Stimulated activated CD4-positive, alpha-beta T cell treated with anti-CD3 and anti-CD28 coated beads, TNF-alpha, amount 100 ng/mL, for 1 hour (primary cell): ENCODE data around the gene AKAP13.
A peak's percentile ranks its signal among the peaks of the same experiment; 100 is the strongest.
"Not testable (repeated sequence)": the region's sequence is repeated elsewhere in the genome, so short reads cannot be mapped to it uniquely, and the experiment has no call there.

ENCODE experiments used
- DNase-seq, 3 donors: peaks; one replicate each; pipeline ENCODE4 v3.0.0-alpha.2; 2020; ENCODE audit warnings: low read depth in 3 of 3, low spot score in 1 of 3

The AKAP13 gene

DNA sequence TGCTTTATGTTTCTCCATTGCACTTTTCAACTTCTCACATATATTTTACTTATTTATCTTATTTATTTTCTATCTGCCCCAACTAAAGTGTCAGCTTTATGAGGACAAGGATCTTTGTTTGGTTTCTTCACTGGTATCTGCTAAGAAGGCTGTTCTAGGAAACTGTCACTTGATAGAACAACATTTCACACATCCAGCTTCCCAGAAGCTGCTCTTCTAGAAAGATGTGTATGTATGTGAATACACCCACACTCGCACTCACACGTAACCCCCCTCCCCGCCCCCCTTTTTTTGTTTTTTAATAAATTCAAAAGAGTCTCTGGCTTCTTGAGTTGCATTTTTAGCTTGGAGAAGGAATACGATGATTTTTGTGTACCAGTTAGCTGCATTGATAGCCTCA is 143.1 kb downstream of the AKAP13 start:
- no peak for DNase-seq

DNA sequence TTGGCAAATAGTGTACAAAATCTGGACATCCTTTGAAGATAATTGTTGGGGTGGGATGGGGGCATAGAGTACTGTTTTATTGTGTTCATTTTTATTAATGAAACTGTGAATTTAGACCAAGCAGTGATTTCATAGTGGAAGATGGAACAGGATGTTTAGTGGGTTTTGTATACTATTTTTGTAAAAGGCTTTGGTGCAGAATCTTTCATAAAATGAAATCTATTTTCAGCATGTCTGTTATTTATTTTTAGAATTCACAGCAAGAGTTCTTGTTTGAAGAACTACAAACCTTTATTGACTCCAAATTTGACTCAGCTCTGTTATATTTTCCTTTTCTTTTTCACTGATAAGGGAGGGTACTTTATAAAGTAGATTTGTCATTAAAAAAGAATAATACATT is 145.4 kb downstream of the AKAP13 start:
- no peak for DNase-seq

DNA sequence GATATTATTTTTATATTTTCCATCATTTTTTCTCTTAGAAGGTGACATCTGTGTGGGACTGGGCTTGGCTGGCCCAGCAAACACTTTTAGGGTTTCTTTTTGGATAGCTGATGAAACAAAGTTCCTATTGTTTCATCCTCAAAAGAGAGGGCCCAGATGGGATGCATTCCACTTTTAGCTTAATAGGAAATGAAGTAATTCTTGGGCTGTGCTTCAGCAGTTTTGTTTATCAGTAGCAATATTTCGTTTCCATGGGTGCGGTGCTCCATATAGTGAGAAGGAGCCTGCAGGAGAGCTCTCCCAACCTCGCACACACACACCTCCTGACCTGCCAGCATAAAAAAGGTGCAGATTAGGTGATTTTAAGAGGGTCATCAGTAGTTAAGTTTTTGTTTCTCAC is 147.5 kb downstream of the AKAP13 start:
- DNase-seq: no peak

DNA sequence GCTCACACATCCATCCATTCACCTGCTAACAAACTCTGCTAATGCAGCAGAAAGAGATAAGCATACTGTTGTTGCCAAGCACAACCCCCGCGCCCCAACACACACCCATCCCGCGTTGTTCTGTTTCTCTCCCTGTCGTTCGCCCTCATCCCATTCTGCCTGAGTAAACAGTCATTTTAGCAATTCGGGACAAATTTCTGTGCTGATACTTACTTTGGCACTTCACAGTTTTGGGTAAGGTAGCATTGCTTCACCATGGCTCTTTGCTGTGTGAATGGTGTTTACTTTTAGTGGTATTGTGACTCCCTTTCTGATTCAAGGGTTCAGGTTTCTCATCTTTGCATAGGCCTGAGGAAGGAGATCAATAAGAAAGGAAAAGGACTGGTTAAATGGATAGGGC is 149.7 kb downstream of the AKAP13 start:
- no peak for DNase-seq

DNA sequence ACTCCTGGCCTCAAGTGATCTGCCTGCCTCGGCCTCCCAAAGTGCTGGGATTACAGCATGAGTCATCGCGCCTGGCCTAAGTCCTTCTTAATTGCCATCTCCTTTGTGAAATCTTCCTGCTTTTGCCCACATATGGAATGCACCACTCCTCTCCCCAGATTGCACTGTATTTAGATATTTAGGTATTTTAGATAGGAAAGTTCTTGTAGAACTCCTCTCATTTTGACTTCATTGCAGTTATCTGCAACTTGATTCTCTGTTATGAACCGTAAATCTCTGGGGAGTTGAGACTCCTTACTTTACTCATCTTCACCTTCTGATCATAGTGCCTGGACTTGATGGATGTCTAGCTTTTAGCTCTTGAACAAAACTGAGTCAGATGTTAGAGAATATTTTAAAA is 150.7 kb downstream of the AKAP13 start:
- DNase-seq: no peak

DNA sequence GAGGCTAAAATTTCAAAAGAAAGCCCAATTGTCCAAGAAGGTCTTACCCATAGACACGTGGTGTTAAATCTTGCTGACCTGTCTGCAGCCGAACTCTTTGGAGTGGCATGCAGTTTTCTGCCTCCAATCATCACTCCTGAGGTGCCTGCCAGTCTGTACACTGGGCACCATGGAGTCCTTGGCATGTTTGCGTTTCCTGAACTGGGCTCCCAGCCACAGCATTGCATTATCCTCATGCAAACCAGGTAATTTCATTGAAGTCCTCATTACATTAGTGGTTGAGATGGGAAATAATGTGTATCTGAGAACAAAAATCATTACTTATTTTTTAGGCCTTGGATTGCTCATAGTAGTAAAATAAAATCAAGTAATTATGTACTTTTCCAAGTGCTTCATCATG is 152.3 kb downstream of the AKAP13 start:
- no peak for DNase-seq

DNA sequence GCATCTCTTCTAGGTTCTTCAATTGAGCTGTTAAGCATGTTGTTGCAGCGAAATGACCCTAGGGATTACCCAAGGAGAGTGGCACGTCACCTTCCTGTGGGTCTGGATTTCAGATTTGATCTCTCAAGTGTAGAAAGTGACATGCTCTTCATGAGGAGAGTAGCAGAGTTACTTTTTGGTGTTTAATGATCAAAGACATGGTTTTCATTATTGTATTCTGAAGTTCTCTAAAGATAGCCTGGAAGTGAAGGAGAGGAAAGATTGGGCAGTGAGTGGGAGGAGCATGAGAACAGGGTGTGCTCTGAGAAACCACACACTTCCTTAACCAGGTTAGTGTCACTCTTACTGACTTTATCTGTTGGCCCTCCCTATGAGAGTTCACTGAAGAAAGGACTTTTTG is 153.6 kb downstream of the AKAP13 start:
- DNase-seq: no peak

- not testable (repeated sequence) for DNase-seq
Observed at GRCh38 chr15:85535533-85536330, 155.3 kb downstream of the AKAP13 start.

GRCh38 chr15:85536341-85536740 is 155.9 kb downstream of the AKAP13 start:
- DNase-seq: no peak

DNA sequence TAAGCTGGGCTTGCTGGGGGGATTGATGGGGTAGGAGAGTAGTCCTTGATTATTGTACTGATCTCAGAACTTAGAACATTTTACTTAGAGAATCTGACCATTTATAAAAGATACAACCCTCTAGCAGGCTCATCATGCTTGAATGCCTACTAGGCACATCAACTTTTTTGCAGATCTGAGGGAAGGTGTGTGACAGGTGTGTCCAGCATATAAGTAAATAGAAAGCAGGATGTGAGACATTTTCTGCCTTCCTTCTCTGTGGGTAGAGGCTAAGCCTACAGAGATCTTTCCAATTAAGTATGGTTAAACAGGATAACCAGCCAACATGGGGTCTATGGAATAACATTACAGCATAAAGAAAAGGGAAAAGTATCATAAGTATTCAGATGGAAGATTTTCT is 159.1 kb downstream of the AKAP13 start:
- DNase-seq: no peak

GRCh38 chr15:85540085-85540797 is 159.8 kb downstream of the AKAP13 start:
- DNase-seq: no peak

GRCh38 chr15:85541744-85542143 is 161.3 kb downstream of the AKAP13 start:
- DNase-seq: no peak

GRCh38 chr15:85542488-85542887 is 162.1 kb downstream of the AKAP13 start:
- DNase-seq: no peak

DNA sequence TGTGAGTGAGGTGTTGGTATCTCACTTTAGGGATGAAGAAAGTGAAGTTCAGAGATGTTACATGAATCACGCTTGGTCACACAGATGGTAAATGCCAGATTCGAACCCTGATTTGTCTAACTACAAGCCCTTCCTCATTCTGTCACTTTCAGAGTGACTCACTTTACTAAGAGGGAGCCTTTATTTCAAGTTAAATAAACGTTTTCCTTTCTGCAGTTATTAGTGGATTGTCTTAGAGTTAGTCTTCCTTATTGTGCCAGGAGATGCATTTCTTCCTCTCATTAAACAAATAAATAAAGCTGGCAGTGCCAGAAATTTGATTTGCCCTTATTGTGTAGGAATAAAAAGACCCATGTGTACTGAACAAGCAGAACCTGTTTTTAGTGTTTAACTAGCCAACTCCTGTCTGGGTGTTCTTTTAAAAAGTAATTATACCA is 162.5 kb downstream of the AKAP13 start:
- no peak for DNase-seq

GRCh38 chr15:85543741-85544155 is 163.3 kb downstream of the AKAP13 start:
- DNase-seq: peak in 1 of 3 donors; percentile 0

GRCh38 chr15:85545185-85545584 is 164.8 kb downstream of the AKAP13 start:
- no peak for DNase-seq

DNA sequence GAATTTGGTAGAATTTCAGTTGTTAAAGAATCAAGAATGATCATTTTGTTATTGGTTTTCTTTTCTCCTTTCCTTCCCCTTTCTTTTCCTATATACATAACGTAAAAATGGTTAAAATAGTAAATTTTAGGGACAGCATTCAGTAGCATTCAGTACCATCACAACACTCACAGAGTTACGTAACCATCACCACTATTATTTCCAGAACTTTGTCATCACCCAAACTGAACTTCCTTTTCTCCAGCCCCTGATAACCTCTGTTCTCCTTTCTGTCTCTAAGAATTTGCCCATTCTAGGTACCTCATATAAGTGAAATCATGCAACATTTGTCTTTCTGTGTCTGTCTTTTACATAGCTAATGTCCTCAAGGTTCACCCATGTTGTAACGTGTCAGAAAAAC is 165.3 kb downstream of the AKAP13 start:
- no peak for DNase-seq

DNA sequence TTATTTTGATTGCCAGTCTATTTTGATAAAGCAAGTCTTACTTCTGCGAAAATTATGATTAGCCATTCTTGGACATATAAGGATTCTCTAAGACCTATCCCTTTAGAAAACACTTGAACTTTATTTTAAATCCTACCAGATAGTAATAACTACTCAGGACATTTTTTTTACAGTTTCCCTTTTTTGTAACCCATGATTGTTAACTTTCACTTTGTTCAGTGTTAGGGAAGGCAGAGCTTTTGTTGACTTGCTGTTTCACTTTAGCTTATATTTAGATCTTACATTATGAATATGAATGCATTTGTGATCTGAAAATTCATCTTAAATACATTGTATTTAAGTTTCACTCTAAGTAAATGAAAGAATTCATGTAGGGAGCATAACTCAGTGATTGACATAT is 167.0 kb downstream of the AKAP13 start:
- no peak for DNase-seq

GRCh38 chr15:85550283-85550682 is 169.9 kb downstream of the AKAP13 start:
- no peak for DNase-seq

DNA sequence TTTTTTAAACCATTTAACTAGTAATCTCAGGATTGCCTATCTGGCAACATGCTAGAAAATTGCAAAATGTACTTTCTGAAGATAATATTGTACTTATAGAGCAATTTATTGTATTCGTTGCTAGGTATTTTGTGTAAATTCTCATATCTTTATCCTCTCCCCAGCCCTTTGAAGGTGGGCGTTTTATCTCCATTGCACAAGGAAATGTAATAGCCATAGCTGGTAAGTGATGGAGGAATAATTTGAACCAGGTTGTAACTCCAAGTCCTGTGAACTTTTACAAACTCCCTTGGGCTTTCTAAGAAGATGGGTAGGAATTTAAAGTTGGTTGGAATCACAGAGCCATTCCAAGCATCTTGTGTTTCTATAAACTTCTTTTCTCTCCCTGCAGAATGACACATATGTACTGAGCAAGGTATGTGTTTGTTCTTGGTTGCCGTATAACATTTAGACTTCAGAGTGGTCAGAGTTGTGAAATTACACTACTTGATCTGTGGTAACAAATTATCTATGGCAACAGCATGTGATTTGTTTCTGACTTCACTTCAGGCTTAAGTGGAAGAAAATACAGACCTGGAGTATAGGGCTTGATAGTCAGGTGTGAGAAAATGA is 170.9 kb downstream of the AKAP13 start:
- no peak for DNase-seq

DNA sequence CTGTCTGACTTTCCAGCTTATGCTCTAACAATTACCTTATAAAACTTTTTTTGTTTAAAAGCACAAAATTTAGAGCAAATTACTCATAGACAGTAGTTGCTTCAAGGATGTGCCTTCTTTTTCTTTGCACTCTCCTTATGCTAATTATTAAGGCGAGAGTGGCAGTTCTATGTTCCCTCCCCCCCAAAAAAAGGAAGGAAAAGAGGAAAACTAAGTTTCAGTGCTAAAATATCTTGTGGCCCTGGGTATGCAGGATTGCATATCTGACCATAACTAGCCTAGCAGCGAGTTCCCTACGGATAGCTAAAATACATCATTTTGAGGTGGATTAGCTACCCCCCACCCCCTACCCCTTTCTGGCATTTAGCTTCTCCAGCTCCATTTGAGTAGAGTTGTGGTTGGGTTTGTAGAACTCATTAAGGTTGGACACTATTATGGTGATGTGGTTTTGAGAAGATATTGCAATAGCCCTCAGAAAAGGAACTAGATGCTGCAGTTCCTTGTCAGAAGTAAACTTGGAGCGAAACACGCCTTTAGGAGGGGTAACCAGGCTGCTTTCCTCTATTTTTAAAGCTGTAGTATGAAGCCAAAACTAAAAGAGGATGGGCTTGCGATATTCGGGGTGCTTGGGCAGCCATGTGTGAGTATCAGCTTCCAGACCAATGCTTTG is 174.6 kb downstream of the AKAP13 start:
- no peak for DNase-seq
